Upper lobe of left lung (tissue), 4 donors: ENCODE data around the gene SECISBP2.

Experiments used
- CTCF ChIP-seq, 6 experiments: fragments of 450-650 bp in 4 of 6; fragments of 200-600 bp in 2 of 6; sonication (generic) in 2 of 6; IDR thresholded peaks; one replicate each; pipeline ENCODE4 v1.5.1; 2016 to 2019; ENCODE audit warnings: antibody characterized with exemption in 6 of 6
- POLR2A ChIP-seq, 4 donors: fragments of 450-650 bp; IDR thresholded peaks; one replicate each; pipeline ENCODE4 v1.5.1; 2016 to 2017; ENCODE audit warnings: antibody characterized with exemption in 4 of 4, mild to moderate bottlenecking in 2 of 4

GRCh38 chr9:89318123-89319014 lies at the start of gene SECISBP2:
- peak; percentile 42 to 69 (median 64) for TF ChIP-seq CTCF (IDR thresholded peaks at IDR 0.05)
- peak; percentile 87 to 100 (median 94) for TF ChIP-seq POLR2A (IDR thresholded peaks at IDR 0.05)
